SK-N-SH (cell line): ENCODE data around the gene UQCRC1.

ENCODE experiments used
- POLR2AphosphoS5 ChIP-seq: IDR thresholded peaks from 2 replicates; pipeline ENCODE4 v1.6.1; 2012; ENCODE audit warnings: low read depth, low read length
- RXRA ChIP-seq: IDR thresholded peaks from 2 replicates; pipeline ENCODE4 v1.4.0; 2012; ENCODE audit warnings: low read depth, mild to moderate bottlenecking, borderline replicate concordance
- SIN3A ChIP-seq: IDR thresholded peaks from 2 replicates; pipeline ENCODE4 v1.6.1; 2012; ENCODE audit warnings: low read depth, mild to moderate bottlenecking, low read length, moderate library complexity, borderline replicate concordance
- YY1 ChIP-seq: IDR thresholded peaks from 2 replicates; pipeline ENCODE4 v1.4.0; 2012; ENCODE audit warnings: low read depth, mild to moderate bottlenecking
- TF ChIP-seq, protein P1 (sequence below): IDR thresholded peaks from 2 replicates; pipeline ENCODE4 v1.6.1; 2012; ENCODE audit warnings: mild to moderate bottlenecking, low read depth, low read length, moderate library complexity
- TF ChIP-seq, protein P2 (sequence below): fragments of 200-600 bp; sonication (generic); IDR thresholded peaks from 2 replicates; pipeline ENCODE4 v1.6.1; 2017; ENCODE audit warnings: antibody characterized with exemption, mild to moderate bottlenecking, moderate library complexity
- TF ChIP-seq, protein P3 (sequence below): IDR thresholded peaks from 2 replicates; pipeline ENCODE4; 2012

DNA sequence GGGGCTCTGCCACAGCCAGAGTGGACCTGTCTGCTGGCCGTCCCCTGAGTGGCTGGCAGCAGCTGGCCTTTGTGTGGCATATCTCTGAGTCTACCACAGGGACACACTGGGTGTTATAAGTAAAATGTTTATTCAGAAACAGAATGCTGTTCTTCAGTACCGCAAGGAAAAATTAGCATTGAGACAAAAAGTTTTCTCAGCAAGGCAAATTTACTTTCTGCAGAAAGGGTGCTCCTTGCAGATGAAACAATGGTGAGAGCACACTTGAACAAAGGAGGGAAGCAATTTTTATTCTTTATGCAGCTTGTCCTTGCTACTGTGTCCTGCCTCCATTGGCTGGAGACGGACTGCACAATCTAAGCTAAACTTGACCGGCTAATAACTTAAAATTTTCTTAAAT lies 8.1 kb upstream of the UQCRC1 start:
- TF ChIP-seq RXRA (no peak), SIN3A (no peak), YY1 (no peak), POLR2AphosphoS5 (no peak)
- TF ChIP-seq, protein P1, sequence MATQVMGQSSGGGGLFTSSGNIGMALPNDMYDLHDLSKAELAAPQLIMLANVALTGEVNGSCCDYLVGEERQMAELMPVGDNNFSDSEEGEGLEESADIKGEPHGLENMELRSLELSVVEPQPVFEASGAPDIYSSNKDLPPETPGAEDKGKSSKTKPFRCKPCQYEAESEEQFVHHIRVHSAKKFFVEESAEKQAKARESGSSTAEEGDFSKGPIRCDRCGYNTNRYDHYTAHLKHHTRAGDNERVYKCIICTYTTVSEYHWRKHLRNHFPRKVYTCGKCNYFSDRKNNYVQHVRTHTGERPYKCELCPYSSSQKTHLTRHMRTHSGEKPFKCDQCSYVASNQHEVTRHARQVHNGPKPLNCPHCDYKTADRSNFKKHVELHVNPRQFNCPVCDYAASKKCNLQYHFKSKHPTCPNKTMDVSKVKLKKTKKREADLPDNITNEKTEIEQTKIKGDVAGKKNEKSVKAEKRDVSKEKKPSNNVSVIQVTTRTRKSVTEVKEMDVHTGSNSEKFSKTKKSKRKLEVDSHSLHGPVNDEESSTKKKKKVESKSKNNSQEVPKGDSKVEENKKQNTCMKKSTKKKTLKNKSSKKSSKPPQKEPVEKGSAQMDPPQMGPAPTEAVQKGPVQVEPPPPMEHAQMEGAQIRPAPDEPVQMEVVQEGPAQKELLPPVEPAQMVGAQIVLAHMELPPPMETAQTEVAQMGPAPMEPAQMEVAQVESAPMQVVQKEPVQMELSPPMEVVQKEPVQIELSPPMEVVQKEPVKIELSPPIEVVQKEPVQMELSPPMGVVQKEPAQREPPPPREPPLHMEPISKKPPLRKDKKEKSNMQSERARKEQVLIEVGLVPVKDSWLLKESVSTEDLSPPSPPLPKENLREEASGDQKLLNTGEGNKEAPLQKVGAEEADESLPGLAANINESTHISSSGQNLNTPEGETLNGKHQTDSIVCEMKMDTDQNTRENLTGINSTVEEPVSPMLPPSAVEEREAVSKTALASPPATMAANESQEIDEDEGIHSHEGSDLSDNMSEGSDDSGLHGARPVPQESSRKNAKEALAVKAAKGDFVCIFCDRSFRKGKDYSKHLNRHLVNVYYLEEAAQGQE = no peak
- TF ChIP-seq, protein P2, sequence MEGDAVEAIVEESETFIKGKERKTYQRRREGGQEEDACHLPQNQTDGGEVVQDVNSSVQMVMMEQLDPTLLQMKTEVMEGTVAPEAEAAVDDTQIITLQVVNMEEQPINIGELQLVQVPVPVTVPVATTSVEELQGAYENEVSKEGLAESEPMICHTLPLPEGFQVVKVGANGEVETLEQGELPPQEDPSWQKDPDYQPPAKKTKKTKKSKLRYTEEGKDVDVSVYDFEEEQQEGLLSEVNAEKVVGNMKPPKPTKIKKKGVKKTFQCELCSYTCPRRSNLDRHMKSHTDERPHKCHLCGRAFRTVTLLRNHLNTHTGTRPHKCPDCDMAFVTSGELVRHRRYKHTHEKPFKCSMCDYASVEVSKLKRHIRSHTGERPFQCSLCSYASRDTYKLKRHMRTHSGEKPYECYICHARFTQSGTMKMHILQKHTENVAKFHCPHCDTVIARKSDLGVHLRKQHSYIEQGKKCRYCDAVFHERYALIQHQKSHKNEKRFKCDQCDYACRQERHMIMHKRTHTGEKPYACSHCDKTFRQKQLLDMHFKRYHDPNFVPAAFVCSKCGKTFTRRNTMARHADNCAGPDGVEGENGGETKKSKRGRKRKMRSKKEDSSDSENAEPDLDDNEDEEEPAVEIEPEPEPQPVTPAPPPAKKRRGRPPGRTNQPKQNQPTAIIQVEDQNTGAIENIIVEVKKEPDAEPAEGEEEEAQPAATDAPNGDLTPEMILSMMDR = no peak
- TF ChIP-seq, protein P3, sequence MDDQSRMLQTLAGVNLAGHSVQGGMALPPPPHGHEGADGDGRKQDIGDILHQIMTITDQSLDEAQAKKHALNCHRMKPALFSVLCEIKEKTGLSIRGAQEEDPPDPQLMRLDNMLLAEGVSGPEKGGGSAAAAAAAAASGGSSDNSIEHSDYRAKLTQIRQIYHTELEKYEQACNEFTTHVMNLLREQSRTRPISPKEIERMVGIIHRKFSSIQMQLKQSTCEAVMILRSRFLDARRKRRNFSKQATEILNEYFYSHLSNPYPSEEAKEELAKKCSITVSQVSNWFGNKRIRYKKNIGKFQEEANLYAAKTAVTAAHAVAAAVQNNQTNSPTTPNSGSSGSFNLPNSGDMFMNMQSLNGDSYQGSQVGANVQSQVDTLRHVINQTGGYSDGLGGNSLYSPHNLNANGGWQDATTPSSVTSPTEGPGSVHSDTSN = no peak
